HG03460 (cell line): Measurements from ENCODE around the gene SRSF1.
"Not testable (repeated sequence)": the region's sequence is repeated elsewhere in the genome, so short reads cannot be mapped to it uniquely, and the experiment has no call there.

Experiments used
- ATAC-seq: cut with Tn5 transposase; IDR thresholded peaks from one replicate; pipeline ENCODE4 v1.9.1; 2021; ENCODE audit not compliant: unreplicated experiment

The SRSF1 gene

DNA sequence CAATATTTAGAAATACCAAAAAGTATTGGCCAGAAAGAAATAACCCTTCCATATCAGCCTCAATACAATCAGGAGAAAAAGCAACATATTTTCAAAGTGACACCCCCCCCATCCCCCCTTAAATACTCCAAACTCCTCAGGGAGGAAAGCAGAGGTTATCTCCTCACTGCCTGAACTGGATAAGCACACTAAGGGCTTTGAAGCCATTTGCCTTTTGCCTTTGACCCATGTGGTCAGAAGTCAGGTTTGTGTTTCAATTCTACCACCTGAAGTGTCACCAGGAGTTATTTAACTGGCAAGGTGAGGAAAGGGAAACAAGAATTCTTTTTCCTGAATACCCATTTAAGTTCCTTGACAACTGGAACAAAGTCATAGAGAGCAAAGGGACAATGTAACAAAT is 15.5 kb downstream of the SRSF1 start:
- no peak for ATAC-seq

DNA sequence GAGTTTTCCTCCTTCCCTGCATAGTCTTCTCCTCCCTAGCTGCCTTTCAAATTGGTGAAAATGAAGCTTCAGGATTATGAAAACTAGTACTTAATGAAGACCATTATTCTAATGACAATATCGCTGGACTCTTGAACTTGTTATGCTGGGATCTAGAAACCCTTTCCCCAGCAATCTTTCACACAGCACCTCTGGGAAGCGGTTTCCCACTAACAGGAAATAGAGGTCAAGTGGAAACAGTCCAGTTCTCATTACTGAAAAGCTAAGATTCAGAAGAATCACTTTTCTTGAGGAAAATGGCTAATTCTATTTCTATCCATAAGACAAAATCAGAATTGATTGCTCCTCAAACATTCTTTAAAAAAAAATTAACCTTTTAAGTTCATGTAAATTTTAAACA is 17.0 kb downstream of the SRSF1 start:
- ATAC-seq = no peak

DNA sequence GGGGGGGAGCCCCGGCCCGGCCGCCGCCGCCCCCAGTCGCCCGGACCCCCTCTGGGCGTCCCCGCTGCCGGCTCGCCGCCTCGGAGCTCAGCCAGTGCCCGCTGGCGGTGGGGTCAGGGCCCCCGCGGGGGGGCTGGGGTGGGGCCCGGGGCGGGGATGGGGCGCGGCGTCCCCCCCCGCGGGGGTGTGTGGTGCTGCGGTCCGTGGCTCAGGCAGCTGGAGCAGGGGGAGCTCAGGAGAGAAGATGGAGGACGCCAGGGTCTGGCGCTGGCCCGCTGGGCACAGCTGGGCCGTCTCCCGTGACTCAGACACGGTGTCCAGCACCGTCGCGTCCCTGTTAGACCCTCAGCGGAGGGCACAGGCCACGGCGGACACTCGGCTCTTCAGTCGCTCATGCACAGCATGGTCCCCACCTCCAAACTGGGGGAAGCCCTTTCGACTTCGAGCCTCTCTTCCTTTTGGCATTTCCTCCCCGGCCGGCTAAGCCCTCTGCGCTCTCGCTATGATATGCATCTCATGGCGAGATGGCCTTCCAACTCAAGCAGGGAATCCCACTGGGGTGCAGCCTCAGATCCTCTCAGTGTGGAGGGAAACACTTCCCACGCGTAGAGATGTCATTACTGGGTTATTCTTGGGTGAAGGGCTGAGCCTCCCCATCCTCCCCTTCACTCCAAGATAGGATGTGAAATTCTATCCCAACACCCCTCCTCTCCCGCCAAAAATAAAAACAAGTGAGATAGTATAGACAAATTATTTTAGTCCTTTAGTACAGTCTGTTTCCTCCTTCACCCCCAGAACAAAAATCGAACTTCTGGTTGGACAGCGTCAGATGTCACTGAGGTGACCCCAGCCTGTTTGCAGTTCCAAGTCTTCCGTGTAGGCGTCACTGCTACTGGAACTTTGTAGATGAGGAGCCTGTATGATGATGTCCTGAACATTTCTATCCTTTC is 18.5 kb downstream of the SRSF1 start:
- peak; percentile 73 for ATAC-seq

DNA sequence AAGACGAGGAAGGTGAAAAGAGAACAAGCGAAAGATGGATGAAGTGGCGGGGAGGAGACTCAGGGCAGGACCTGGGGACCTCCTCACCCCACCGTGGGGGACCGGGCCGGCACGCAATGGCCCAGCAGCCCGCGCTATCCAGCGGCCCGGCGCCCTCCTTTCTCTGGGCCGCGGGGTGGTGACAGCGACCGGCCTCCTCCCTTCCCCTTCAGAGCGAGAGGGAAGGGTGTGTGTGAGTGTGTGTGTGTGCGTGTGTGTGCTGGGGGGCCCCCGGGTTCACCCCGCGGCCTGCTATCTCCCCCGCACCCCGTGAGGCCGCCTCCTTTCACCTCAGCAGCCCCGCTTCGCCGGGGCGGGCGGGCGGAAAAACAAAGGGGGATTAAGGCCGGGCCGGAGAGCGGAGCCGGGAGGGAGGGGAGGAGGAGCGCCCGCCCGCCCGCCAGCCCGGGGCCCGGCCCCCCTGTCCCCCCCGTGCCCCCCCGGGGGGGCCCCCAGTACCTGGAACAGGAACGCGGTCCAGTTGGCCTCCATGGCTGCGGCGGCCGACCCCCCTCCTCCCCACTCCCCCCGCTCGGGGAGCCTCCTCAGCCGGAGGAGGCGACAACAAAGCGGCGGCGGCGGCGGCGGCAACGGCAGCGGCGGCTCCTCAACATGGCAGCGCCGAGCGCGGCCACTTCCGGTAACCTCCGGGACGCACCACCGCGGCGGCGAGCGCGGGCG is 19.3 kb downstream of the SRSF1 start, which contains the start of gene VEZF1:
Gene VEZF1, minus strand, starts transcription at position 674 of the 720 bp plus-strand sequence. Its CDS starts 143 bp downstream, at position 531.
- peak; percentile 66 for ATAC-seq

DNA sequence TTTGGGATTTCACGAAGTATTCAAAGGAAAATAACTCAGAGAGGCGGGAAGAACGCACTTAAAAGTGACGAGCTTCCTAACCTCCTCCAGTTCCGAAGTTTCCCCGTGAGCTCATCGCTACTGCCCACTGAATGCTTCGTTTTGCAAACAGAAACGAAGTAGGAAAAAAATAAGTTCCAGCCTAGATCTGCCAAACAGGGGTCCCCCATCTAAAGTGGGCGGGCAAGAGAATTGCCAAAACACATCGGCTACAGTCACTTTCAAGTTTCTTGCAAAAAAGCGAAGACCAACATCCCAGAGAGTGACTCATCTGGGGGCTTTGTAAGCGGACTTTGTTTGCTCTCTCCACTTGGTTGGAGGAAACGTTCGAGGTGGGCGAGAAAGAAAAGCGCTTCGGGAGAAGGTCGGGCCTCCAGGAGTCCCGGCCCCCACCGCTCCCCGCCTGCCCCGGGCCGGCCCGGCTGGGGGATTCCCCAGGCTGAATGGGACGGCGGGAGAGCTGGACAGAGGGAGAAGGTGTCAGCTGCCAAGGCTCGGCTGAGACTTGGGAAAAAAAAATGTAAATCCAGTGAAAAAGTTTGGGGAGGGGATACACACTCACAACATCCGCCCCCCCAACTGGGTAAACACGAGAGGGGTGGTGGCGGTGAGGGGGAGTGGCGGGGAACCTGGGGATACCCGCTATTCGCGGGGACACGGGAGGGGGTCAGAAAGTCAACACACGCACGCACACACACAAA is 20.0 kb downstream of the SRSF1 start:
- peak; percentile 3 for ATAC-seq

DNA sequence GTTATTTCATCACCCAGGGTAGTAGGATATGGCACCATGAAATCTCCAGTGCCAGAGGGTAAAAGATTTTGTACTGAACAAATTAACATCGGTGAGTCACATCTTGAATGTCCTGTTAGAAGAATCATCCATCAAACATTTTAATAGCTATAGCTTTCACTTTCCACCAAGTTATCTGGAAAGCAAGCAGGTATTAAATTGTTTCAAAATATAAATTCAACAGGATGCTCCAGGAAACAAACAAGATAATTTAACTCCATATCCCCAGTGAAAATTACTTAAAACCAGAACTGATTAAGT is 21.4 kb downstream of the SRSF1 start:
- ATAC-seq = no peak

DNA sequence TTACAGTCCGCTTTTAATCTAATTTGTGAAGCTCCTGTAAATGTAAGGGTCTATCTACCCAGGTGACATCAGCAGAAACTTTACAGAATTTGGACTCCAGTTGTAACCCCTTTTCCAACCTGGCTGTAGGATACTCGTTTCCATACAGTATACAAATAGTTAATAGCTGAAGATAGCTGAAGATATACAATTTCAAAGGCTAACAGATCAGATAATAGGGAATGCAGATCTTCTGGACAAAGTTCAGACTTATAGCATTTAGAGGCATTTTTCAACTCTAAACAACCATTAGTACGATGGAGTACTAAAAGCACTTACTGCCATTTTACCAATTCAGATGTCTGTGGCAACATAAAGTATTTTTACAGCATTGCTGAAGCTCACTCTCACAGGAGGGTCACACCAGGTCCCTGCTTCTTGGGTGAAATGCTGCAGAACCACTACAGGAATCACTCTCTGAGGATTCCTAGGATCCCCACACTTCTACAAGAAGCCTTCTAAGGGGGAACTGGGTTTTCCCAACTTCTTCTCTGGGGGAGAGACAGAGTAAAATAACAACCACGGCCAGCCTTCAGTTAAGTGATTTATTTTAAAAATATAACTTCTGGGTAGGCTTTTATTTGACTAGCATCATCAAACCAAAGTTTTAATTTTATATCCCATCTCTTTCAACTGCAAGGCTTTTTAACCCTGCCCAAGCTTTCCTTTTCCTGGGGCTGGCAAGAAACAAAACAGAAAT is 21.9 kb downstream of the SRSF1 start:
- ATAC-seq = no peak

DNA sequence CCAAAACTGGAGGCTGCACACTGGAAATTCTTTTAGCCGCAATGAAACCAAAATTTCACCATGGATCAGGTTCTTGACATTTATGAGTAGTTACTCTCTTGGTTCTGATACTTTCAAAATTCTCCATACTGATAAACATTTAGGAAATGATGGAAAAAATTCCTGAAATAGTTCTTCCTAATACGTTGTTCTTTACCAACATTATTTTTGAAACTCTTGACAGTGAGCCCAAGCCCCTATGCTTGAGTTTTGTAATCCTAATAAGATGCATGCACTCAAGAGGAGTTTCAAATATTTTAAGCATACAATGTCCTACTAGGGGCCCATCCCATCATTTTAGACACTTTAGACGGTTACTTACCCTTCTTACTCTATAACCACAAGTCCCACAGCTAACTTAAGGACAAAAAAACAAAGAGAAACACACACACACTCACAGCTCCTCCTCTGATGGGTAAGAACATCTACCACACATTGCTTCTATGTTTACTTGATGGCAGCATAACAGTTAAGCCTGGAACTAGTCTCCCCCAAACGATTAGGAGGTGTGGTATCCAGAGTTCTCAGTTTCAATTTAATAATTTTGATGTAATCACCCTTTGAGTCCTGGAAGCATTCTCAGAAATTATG is 22.7 kb downstream of the SRSF1 start:
- no peak for ATAC-seq

DNA sequence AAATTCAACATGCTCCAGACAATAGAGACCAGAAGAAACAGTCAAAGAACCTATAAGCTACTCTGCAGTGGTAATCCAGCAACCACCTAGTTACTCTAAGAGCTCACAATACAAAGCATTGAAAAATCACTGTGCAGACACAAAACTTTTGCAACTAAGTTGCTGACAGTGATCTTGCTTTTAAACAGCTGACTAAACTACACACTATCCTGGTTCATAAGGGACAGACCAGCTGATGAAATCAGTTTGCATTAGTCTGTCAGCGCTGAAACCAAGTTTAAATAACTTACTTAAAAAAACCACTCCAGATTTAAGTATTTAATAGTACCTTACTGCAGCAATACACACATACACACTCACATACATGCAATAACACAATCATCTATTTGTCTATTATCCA is 23.6 kb downstream of the SRSF1 start:
- ATAC-seq = no peak

DNA sequence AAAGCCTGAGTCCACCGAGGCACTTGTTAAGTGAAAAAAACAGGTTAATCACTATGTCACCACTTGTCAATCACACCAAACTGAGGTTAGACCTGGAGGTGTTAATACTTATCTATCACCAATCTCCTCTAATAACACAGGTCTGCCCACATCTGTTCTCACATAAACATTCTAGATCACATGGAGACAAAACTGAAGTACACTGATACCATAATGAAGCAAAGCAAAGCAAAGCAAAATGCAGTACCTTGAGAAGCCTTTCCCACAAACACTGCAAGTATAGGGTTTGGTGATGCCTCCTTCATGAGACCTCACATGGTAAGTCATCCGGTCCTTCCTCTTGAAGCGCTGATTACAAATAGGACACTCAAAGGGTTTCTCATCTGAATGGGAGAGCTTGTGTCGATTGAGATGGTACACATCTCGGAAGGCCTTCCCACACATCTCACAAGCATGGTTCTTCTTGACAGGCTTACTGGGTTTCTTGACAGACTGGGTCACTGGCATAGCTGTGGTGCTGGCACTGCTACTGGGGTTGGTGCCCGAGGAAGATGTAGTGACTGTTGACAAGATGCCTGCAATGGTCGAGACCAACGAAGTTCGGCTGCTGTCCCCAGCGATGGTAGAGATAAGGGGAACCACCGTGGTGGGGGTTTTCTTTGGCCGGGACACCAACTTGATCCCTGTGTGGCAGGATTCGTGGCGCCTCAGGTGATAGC is 24.4 kb downstream of the SRSF1 start:
- no peak for ATAC-seq

DNA sequence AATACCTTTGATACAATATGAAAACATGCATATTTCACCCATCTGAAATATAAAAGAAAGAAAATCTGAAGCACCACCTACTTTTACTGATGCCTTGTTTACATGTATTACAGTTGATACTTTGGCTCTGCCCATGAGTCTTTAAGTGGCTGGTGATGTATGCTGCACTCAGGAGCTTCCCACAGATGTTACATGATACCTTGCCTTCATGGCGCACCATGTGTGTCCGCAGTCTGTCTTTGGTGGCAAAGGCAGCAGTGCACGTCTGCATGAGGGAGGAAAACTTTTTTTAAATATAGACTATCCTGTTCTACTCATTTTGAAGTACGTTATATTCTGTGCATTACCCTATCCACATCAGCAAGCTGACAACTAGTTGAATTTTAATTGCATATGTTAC is 26.5 kb downstream of the SRSF1 start:
- ATAC-seq = no peak

DNA sequence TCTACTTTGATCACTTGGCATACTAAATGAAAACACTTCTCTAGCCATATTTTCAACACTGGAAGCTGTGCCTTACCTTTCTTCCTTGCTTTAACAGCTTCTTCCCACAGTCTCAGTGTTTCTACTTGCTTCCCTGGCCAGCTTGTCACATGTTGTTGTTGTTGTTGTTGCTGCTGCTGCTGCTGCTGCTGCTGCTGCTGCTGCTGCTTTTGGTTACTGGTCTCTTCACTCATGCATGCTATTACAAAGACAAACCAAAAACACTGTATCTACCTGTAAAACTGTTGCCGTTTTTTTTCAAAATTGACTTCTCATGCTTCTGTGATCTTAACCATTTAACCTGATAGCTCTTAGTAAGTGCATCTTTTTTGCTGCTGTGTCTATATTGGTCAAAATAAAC is 28.0 kb downstream of the SRSF1 start:
- ATAC-seq = no peak

DNA sequence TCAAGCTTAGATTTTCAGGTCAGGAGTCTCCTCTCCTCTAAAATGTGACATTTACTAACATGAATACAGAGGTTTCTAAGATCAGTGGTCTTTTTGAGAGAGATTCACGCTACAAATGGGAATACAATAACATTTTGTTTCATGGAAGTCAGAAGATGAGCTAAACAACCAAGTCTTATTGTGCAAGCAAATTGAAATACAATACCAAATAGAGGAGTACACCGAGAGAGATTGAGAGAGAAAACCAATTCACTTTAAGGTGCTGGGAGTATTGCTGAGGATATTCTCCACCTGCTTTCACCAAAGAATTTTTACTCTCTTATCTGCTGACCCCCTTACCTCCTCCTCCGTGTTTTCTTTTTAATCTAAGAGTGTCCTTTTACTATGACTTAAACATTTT is 30.5 kb downstream of the SRSF1 start:
- ATAC-seq = no peak

DNA sequence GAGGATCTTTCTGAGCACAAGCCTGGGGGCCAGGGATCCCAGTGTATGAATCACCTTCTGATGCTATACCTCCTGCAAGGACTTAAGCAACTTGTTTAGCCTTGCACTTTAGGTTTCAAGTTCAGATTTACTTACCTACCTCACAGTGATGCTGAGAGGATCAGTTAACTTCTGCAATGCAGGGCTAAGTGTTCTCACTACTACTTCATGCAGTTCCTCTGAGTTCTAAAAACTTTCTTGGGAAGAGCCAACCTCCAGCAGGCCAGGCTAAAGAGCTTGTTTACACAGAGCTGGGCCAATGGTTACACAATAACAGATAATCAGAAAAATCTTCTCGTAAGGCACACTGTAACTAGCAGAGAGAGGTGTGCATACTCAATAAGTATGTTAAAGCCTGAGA is 32.0 kb downstream of the SRSF1 start:
- no peak for ATAC-seq

DNA sequence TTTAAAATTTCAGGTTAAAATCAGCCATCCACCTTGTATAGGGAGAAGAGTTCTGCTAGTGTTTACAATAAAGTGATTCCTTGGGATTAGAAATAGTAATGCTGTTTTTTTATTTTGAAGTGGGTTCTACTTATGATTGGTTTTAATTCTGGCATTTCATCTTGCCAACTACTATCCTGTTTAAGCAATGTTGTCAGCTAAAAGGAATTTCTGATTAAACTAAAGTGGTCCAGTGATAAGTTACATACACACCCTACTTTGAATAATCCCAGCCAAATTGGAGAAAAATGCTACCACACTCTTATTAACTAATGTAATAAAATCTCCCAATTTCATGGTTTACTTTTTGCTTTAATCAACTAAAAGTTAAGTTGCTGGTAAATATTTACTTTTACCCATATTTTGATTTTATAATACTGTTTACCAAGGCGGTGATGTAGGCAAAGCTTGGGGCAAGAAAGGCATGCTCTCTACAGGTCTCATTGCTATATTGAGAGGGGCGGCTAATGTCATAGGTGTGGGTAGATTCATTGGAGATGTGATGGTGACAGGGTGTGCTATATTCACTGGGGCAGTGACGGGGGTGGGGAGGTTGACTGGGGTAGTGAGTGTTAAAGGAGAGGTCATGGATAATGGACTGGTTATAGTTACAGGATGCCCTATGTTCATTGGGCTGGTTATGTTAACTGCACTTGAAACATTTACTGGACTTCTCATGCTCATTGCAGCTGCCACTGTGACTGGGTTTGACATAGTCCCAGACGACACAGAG is 32.8 kb downstream of the SRSF1 start:
- not testable (repeated sequence) for ATAC-seq

DNA sequence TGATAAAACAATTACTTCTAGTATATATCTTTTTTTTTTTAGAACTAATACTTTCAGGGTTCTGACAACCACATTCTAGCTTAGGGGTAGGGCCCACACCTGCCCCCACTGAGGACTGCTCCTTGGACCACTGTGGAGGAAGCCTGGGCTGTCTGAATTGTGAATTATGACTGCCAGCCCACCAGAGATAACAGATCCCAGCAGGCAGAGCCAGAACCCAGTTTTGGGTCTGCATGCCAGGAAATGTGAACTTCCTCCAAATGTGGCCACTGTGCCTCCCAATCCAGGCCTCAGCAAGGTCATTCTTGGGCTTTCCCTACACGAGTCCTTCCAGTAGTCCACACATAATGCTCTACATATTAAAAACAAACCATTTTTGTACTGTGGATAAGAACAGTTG is 34.9 kb downstream of the SRSF1 start:
- ATAC-seq = no peak

DNA sequence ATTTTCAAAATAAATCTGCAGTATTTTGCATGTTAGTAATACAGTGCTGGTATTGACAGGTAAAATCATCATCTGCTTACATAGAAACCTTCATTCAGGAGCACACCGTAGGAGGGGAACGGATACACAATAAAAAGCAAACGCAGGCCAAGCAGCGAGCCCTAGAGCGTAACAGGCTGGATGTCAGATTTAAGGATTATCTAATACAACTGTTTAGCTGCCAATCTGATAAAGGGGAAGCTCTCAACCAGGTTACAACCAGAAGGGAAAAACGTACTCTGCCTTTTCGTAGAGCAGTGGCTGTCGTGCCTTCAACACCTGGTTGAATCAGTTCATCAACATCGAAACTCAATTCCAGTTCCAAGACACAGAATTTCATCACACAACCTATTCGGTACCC is 35.5 kb downstream of the SRSF1 start:
- ATAC-seq = no peak

DNA sequence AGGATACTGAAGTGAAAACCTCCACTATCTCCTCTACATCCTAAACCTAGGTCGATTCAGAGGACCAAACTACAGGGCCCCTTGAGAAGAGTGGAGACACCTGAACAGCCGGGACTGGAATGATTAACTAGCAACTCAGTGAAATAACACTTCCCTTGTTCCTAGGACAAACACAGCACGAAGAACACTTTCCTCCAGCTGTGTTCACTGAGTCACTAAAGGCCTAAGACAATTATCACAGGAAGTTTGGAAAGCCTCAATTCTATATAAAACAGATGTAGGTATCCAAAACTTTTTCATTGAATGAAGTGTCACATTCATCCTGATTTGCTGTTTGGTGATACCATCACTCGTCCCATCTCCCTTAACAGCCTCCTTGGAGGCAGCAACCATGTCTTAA is 36.3 kb downstream of the SRSF1 start:
- ATAC-seq = no peak

DNA sequence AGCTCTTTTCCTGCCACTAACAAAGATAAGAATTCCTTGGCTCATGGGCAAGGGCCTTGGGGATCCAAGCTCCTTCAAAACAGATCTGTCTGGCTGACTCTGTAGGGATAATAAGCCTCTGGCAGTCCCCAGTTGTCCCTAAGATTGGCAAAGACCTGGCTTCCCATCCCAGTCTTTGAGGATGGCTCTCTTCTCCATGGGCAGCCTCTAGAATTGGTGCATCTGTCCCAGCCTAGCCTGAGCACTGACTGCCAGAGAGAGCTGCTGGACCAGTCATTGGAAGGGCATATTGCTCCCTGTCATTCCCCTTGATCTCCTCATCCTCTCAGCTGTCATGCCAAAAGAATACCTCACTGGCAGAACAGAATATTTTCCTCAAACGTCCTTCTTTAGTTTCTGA is 38.6 kb downstream of the SRSF1 start:
- ATAC-seq = no peak
